ENCODE results near the gene MARCHF9.

MARCHF9 gene

GRCh38 chr12:57740656-57741412 is 14.1 kb upstream of the MARCHF9 start:
- no peak for TF ChIP-seq POLR2AphosphoS5 (IDR thresholded peaks at IDR 0.05; ENCODE audit: borderline replicate concordance, low read depth, low read length)
- no peak for TF ChIP-seq FOXP2 (optimal IDR thresholded peaks at IDR 0.05; ENCODE audit: control extremely low read depth, extremely low read length, insufficient read depth)
- TF ChIP-seq EZH2 (IDR thresholded peaks at IDR 0.05): no peak
- no peaks in the 10 kb centered on the region for H3K9me3 ChIP-seq (ENCODE audit: low read depth, low read length)
- H3K9ac ChIP-seq (ENCODE audit: insufficient read length): no peak overlapping the region
- no peak overlapping the region for H3K27ac ChIP-seq
- no peak for DNase-seq (ENCODE audit: low read depth, low spot score)
- H3K4me3 ChIP-seq: no peak overlapping the region
- H3K36me3 ChIP-seq (ENCODE audit: insufficient read depth, low read length): peaks cover under 1% of the 10 kb centered on the region

DNA sequence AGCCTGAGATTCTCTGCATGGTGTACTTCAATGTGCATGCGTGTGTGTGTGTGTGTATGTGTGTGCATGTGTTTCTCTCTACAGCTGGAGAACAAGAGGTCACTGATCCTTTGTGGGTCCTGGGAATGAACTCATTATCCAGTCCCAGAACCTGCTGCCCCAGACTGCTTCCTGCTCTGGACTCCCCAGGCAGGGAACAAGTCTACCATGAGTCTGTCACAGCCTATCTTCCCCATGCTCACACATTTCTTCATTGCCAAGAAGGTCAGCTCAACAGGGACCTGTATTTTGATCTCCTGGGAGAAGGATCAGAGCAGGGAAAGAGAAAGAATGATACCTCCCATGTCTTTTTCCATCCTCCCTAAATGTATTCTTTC is 13.5 kb upstream of the MARCHF9 start:
- Histone ChIP-seq H3K9ac (ENCODE audit: insufficient read length) (no peak overlapping the region), H3K36me3 (ENCODE audit: insufficient read depth, low read length) (peaks cover 6% of the 10 kb centered on the region), H3K4me3 (no peak overlapping the region), H3K27ac (no peak overlapping the region), H3K9me3 (ENCODE audit: low read depth, low read length) (no peaks in the 10 kb centered on the region)
- TF ChIP-seq EZH2 (IDR thresholded peaks at IDR 0.05) (no peak), POLR2AphosphoS5 (IDR thresholded peaks at IDR 0.05; ENCODE audit: borderline replicate concordance, low read depth, low read length) (no peak), FOXP2 (optimal IDR thresholded peaks at IDR 0.05; ENCODE audit: control extremely low read depth, extremely low read length, insufficient read depth) (no peak)
- no peak for DNase-seq (ENCODE audit: low read depth, low spot score)

DNA sequence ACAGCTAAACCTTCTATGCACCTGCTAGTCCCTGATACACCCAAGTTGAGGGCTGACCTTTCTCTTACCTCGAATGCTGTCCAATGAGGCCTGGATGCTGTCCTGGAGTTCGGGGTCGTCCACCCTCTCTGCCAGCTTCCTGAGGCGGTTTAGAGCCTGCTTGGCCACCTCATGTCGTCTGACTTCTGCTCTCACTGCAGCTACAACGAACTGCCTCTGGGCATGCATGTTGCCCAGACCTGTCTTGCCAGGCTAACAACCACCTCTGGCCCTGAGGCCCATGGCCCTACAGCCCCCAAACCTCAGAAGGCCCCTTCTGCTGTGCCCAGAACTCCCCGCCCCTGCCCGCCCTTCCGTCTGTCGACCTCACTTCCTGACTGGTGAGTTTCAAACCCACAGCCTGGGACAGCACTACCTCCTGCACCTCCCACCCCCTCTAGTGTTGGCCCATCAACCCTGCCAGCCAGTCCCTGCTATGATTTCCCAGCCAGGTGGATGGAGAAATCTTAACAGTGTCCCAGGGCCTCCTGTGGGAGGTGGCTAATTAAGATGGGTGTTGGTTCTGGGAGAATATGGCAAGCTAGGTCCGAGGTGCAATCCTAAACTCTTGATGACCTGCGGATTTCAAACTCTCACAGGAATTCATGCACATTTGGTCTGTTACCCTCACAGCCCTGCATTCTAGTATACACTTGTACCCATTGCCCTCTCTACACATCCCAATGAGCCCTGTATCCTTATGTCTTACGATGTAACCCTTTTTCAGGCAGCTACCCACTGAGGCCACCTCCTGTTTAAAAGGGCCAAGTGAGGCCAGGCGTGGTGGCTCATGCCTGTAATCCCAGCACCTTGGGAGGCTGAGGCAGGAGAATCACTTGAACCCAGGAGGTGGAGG is 12.8 kb upstream of the MARCHF9 start:
- no peak overlapping the region for H3K9ac ChIP-seq (ENCODE audit: insufficient read length)
- peaks cover 13% of the 10 kb centered on the region for H3K36me3 ChIP-seq (ENCODE audit: insufficient read depth, low read length)
- no peak for DNase-seq (ENCODE audit: low read depth, low spot score)
- no peaks in the 10 kb centered on the region for H3K9me3 ChIP-seq (ENCODE audit: low read depth, low read length)
- H3K27ac ChIP-seq: no peak overlapping the region
- no peak for TF ChIP-seq EZH2 (IDR thresholded peaks at IDR 0.05)
- no peak for TF ChIP-seq POLR2AphosphoS5 (IDR thresholded peaks at IDR 0.05; ENCODE audit: borderline replicate concordance, low read depth, low read length)
- TF ChIP-seq FOXP2 (optimal IDR thresholded peaks at IDR 0.05; ENCODE audit: control extremely low read depth, extremely low read length, insufficient read depth): no peak
- no peak overlapping the region for H3K4me3 ChIP-seq

DNA sequence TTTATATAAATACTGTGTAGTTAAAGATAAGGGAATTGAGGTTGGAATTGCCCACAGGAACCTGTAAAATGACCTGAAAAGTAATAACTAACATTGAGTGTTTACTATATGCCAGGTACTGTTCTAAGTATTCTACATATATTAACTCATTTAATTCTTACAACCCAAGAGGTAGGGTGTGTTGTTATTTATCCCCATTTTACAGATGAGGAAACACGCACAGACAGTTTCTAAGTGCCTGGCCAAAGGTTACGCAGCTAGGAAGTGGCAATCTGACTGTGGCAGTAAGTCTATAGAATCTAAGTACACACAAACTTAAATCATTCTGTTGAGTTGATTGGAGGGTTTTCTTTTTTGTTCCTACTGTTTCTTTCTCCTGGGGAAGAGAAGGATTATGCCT is 11.1 kb upstream of the MARCHF9 start:
- TF ChIP-seq FOXP2 (optimal IDR thresholded peaks at IDR 0.05; ENCODE audit: control extremely low read depth, extremely low read length, insufficient read depth) (no peak), EZH2 (IDR thresholded peaks at IDR 0.05) (no peak), POLR2AphosphoS5 (IDR thresholded peaks at IDR 0.05; ENCODE audit: borderline replicate concordance, low read depth, low read length) (no peak)
- Histone ChIP-seq H3K27ac (peak overlapping the region; percentile 96), H3K9ac (ENCODE audit: insufficient read length) (peak overlapping the region; percentile 87)

DNA sequence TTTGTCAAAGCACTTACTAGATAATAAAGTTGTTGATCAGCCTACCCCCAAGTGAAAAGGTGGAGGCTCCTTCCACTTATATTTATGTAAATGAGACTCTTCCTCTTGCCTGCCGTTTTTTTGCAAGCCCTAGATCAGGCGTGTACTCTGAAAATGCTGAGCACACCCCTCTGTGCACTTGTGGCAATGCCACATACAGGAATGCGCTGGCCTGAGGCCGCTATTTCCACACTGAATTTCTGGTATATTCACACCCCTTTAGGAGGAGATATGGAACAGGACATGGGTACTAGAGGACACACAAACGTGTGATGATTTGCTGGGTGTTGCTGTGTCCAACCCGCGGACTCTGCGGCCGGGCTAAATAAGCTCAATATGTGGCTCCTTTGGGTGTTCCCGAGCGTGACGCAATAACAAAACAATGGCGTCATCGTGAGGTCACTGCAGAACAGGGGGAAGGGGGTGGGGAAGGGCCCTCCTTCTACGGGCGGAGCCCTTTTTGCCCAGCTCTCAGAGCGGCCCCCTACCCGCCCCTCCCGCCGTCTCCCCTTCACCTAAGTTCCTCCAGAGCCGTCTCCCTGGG is 10.6 kb upstream of the MARCHF9 start:
- Histone ChIP-seq H3K9ac (ENCODE audit: insufficient read length) (peak overlapping the region; percentile 87), H3K4me3 (peak overlapping the region; percentile 83), H3K27ac (peak overlapping the region; percentile 96), H3K36me3 (ENCODE audit: insufficient read depth, low read length) (peaks cover 35% of the 10 kb centered on the region), H3K9me3 (ENCODE audit: low read depth, low read length) (no peaks in the 10 kb centered on the region)
- no peak for TF ChIP-seq FOXP2 (optimal IDR thresholded peaks at IDR 0.05; ENCODE audit: control extremely low read depth, extremely low read length, insufficient read depth)
- no peak for TF ChIP-seq EZH2 (IDR thresholded peaks at IDR 0.05)
- no peak for TF ChIP-seq POLR2AphosphoS5 (IDR thresholded peaks at IDR 0.05; ENCODE audit: borderline replicate concordance, low read depth, low read length)
- DNase-seq (ENCODE audit: low read depth, low spot score): peak; percentile 40

More for the DNA sequence above, 11.1 kb upstream of the MARCHF9 start:
- Histone ChIP-seq H3K9me3 (ENCODE audit: low read depth, low read length) (no peaks in the 10 kb centered on the region), H3K4me3 (peak overlapping the region; percentile 83), H3K36me3 (ENCODE audit: insufficient read depth, low read length) (peaks cover 30% of the 10 kb centered on the region)
- no peak for DNase-seq (ENCODE audit: low read depth, low spot score)

GRCh38 chr12:57744777-57745484 is 10.0 kb upstream of the MARCHF9 start, which contains the start of gene TSPAN31:
TSS of gene TSPAN31 (plus strand) at chr12:57745039. CDS start at chr12:57745155, 116 bp downstream.
- peak within 1 kb of the TSS; percentile 87 for H3K9ac ChIP-seq (ENCODE audit: insufficient read length)
- peaks cover 41% of the 10 kb centered on the region for H3K36me3 ChIP-seq (ENCODE audit: insufficient read depth, low read length)
- TF ChIP-seq POLR2AphosphoS5 (IDR thresholded peaks at IDR 0.05; ENCODE audit: borderline replicate concordance, low read depth, low read length) (peak; percentile 71; the same call in 1 of the 2 replicates), EZH2 (IDR thresholded peaks at IDR 0.05) (no peak)
- H3K9me3 ChIP-seq (ENCODE audit: low read depth, low read length): no peaks in the 10 kb centered on the region
- H3K4me3 ChIP-seq: peak within 1 kb of the TSS; percentile 83
- DNase-seq (ENCODE audit: low read depth, low spot score): peak; percentile 98
- peak within 1 kb of the TSS; percentile 96 for H3K27ac ChIP-seq

GRCh38 chr12:57745485-57745881 is 9.4 kb upstream of the MARCHF9 start:
- Histone ChIP-seq H3K9me3 (ENCODE audit: low read depth, low read length) (no peaks in the 10 kb centered on the region), H3K27ac (peak overlapping the region; percentile 96; the same call in 1 of the 2 replicates), H3K36me3 (ENCODE audit: insufficient read depth, low read length) (peaks cover 45% of the 10 kb centered on the region), H3K9ac (ENCODE audit: insufficient read length) (peak overlapping the region; percentile 87), H3K4me3 (peak overlapping the region; percentile 83)
- TF ChIP-seq FOXP2 (optimal IDR thresholded peaks at IDR 0.05; ENCODE audit: control extremely low read depth, extremely low read length, insufficient read depth): no peak
- TF ChIP-seq EZH2 (IDR thresholded peaks at IDR 0.05): no peak
- peak; percentile 62 for TF ChIP-seq POLR2AphosphoS5 (IDR thresholded peaks at IDR 0.05; ENCODE audit: borderline replicate concordance, low read depth, low read length)
- DNase-seq (ENCODE audit: low read depth, low spot score): no peak
